Astrocyte of the spinal cord (primary cell): ENCODE results near the gene SUGCT.
"Not testable (repeated sequence)": the region's sequence is repeated elsewhere in the genome, so short reads cannot be mapped to it uniquely, and the experiment has no call there.

Source experiments
- DNase-seq: peaks from one replicate; pipeline ENCODE4 v3.0.0; 2011; ENCODE audit warnings: low read depth, low spot score
- H3K4me3 ChIP-seq: 2 replicates; pipeline ENCODE4 v1.5.1; 2011; ENCODE audit warnings: low read depth, mild to moderate bottlenecking, low read length, moderate library complexity
- in situ Hi-C: cut with HindIII; loops from 2 replicates; pipeline ENCODE4 v1.10.0; 2017; ENCODE audit warnings: low sequenced_read_pairs
- TF ChIP-seq, protein P1 (sequence below): IDR thresholded peaks from 2 replicates; pipeline ENCODE4 v1.5.1; 2012; ENCODE audit warnings: low read depth, mild to moderate bottlenecking, low read length, inconsistent platforms

Gene SUGCT

GRCh38 chr7:40167291-40167690 lies 32.5 kb downstream of the SUGCT start:
- no peak overlapping the region for H3K4me3 ChIP-seq
- in situ Hi-C loops, result no loop called here
- TF ChIP-seq, protein P1, sequence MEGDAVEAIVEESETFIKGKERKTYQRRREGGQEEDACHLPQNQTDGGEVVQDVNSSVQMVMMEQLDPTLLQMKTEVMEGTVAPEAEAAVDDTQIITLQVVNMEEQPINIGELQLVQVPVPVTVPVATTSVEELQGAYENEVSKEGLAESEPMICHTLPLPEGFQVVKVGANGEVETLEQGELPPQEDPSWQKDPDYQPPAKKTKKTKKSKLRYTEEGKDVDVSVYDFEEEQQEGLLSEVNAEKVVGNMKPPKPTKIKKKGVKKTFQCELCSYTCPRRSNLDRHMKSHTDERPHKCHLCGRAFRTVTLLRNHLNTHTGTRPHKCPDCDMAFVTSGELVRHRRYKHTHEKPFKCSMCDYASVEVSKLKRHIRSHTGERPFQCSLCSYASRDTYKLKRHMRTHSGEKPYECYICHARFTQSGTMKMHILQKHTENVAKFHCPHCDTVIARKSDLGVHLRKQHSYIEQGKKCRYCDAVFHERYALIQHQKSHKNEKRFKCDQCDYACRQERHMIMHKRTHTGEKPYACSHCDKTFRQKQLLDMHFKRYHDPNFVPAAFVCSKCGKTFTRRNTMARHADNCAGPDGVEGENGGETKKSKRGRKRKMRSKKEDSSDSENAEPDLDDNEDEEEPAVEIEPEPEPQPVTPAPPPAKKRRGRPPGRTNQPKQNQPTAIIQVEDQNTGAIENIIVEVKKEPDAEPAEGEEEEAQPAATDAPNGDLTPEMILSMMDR, result no peak
- DNase-seq, result no peak

DNA sequence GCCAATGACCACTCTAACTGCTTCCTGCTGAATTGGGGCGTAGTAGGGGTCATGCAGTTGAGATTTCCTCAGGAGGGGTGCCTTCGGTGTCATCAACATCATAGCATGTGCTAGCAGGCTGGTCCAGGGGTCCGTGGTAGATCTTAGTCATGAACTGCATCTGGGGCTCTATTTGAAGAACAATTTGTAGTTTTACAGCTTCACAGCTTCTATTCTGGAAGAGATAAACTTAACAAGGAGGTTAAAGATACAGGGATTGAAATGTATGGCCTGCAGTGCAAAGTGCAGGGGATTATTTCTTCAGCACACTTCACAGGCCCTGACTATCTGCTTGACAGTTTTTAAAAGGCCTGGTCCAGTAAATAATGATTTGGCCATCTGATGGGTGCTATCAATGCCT lies 33.5 kb downstream of the SUGCT start:
- DNase-seq, H3K4me3 ChIP-seq, in situ Hi-C loops: not testable (repeated sequence)

DNA sequence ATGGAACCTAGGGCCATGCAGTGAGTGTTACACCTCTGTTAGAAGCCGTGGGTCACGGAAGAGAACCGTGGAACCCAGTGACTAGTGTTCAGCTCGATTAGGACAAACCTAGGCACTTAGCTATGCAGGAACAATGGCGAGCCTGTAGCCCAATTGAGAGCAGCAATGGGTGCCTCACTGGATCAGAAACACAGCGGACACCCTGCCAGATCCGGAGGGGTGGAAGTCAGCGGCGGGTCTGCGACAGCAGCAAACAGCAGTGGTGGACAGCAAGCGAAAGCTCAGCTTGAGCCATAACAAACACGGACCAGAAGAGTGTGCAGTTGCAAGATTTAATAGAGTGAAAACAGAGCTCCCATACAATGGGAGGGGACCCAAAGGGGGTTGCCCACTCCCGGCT lies 38.3 kb downstream of the SUGCT start:
- in situ Hi-C loops, H3K4me3 ChIP-seq, DNase-seq: not testable (repeated sequence)

DNA sequence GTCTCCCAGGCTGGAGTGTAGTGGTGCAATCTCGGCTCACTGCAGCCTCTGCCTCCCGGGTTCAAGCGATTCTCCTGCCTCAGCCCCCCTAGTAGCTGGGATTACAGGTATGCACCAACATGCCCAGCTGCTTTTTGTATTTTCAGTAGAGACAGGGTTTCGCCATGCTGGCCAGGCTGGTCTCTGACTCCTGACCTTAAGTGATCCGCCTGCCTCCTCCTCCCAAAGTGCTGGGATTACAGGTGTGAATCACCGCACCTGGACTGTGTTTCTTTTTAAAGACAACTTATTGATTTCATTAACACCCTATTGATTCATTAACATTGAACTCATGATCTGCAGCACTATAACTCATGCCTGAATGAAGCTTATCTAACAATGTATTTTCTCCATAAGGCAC lies 40.5 kb downstream of the SUGCT start:
- in situ Hi-C loops, DNase-seq: not testable (repeated sequence)

DNA sequence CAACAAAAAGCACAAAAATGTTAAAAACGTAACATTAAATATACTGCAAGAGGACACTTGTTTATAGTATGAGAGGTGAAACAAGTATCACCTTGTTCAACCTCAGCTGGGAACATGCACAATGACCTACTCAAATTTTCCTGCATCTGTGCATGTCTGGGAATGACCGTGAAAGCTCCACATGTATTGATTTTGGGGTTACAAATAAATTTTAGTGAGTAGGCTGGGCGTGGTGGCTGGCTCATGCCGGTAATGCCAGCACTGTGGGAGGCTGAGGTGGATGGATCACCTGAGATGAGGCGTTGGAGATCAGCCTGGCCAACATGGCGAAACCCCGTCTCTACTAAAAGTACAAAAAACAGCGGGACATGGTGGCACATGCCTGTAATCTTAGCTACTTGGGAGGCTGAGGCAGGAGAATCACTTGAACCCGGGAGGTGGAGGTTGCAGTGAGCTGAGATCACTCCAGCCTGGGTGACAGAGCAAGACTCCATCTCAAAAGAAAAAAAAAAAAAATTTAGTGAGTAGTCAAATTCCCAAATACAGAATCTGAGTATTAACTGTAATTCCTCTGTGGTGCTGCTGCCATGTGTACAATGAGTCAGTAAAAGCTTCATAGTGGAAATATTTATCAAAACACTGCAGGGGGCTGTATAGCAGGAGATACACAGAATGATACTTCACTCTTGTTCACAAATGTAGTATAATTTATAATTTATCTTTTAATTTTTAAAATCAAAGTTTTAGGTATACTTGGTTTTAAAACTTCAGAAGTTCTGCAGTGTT lies 41.1 kb downstream of the SUGCT start:
- DNase-seq, result peak; percentile 69
- in situ Hi-C loops, result no loop called here

More for the DNA sequence above, 40.5 kb downstream of the SUGCT start:
- H3K4me3 ChIP-seq, result not testable (repeated sequence)

GRCh38 chr7:40177071-40177470 lies 42.3 kb downstream of the SUGCT start:
- no peak overlapping the region for H3K4me3 ChIP-seq
- in situ Hi-C loops, result no loop called here
- TF ChIP-seq, protein P1, result no peak
- no peak for DNase-seq

More for the DNA sequence above, 41.1 kb downstream of the SUGCT start:
- no peak overlapping the region for H3K4me3 ChIP-seq
- TF ChIP-seq, protein P1, result no peak

DNA sequence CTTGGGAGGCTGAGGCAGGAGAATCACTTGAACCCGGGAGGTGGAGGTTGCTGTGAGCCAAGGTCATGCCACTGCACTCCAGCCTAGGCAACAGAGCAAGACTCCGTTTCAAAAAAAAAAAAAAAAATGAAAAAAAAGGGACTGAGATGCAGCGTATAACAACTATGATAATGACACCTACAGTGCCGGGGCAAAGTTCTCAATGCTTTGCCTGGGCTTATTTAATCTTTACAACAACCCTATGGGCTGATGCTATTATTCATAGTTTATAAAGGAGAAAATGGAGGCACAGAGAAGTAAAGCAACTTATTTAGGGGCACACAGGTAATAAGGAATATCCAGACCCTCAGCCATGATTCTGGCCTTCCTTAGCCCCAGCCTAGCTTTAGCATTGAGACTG lies 47.6 kb downstream of the SUGCT start:
- in situ Hi-C loops, result no loop called here
- no peak for DNase-seq
- TF ChIP-seq, protein P1, result no peak
- no peak overlapping the region for H3K4me3 ChIP-seq

GRCh38 chr7:40186586-40186985 lies 51.8 kb downstream of the SUGCT start:
- DNase-seq, result no peak
- in situ Hi-C loops, result no loop called here
- no peak overlapping the region for H3K4me3 ChIP-seq
- TF ChIP-seq, protein P1, result no peak
